BLaER1 (cell line): ENCODE data around the gene SCFD2.

Experiments used
- H3K27ac ChIP-seq: shearing (Covaris generic); formaldehyde crosslinking; 2 replicates; pipeline ENCODE4 v1.8.1; 2022
- H3K27me3 ChIP-seq: shearing (Covaris generic); formaldehyde crosslinking; 2 replicates; pipeline ENCODE4 v1.8.1; 2022
- H3K36me3 ChIP-seq: shearing (Covaris generic); formaldehyde crosslinking; 2 replicates; pipeline ENCODE4 v1.8.1; 2022
- H3K4me1 ChIP-seq: shearing (Covaris generic); formaldehyde crosslinking; 2 replicates; pipeline ENCODE4 v1.8.1; 2022
- H3K4me2 ChIP-seq: shearing (Covaris generic); formaldehyde crosslinking; 2 replicates; pipeline ENCODE4 v1.8.1; 2022
- H3K4me3 ChIP-seq: shearing (Covaris generic); formaldehyde crosslinking; 2 replicates; pipeline ENCODE4 v1.8.1; 2022
- H3K9ac ChIP-seq: shearing (Covaris generic); formaldehyde crosslinking; 2 replicates; pipeline ENCODE4 v1.8.1; 2022
- H3K9me3 ChIP-seq: shearing (Covaris generic); formaldehyde crosslinking; 2 replicates; pipeline ENCODE4 v1.8.1; 2022
- H4K20me1 ChIP-seq: shearing (Covaris generic); formaldehyde crosslinking; 2 replicates; pipeline ENCODE4 v1.8.1; 2022
- Cebpa-rat ChIP-seq: shearing (Covaris generic); IDR thresholded peaks from 2 replicates; pipeline ENCODE4 v1.8.1; 2022

The SCFD2 gene

DNA sequence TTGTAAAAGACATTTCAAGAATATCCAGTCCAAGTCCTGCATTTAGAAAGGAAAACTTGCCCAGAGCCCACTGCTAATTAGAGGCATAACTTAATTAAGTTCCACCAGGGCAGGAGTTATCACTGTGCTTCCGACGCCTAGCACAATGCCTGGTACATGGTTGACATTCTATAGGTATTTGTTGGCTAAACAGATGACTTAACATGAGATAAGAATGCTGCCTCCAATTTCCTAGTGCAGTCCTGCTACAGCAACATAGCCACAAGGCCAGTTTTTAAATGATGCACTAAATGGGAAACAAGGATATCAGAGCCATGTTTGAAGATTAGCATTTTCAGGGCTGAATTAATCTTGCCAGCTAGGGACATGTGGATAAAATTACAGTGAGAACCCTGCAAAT, 339.6 kb downstream of the SCFD2 start:
- no peaks in the 10 kb centered on the region for H4K20me1 ChIP-seq
- no peaks in the 10 kb centered on the region for H3K27me3 ChIP-seq
- TF ChIP-seq Cebpa-rat, result no peak
- peaks cover 11% of the 10 kb centered on the region for H3K9me3 ChIP-seq
- no peak overlapping the region for H3K4me3 ChIP-seq
- no peak overlapping the region for H3K27ac ChIP-seq
- no peaks in the 10 kb centered on the region for H3K4me1 ChIP-seq
- no peak overlapping the region for H3K4me2 ChIP-seq
- no peak overlapping the region for H3K9ac ChIP-seq
- H3K36me3 ChIP-seq, result 0 out of 2 replicates have a peak, but pooled peaks cover 8% of the 10 kb centered on the region

DNA sequence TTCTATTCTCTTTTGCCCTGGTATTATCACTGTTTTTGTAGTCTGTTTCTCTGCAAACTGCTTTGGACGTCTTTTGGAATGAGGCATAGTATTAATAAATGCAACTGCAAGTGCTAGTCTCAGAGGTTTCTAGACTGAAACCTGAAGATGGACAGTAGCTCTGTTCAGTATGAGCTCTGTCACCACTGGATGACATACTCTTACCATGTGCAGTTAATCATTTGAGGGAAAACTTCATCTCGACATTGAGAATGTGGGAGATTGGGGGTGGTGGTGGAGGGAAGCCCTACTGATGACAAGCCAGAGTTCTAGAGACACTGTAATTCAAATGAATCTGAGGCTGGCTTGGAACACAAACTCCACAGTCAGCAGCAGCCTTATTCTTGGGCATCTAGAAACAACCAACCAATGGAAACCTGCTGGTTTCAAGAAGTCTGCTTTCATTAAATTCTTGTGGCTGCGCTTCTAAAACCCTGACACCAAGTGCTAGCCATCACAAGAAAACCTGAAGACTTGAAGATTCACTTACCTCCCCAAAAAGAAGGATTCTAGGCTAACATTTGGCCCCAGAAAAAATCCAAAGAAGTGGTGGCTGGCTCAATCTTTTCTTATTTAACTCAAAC, 342.1 kb downstream of the SCFD2 start:
- H3K4me2 ChIP-seq, result no peak overlapping the region
- H4K20me1 ChIP-seq, result no peaks in the 10 kb centered on the region
- H3K4me3 ChIP-seq, result no peak overlapping the region
- no peak for TF ChIP-seq Cebpa-rat
- no peaks in the 10 kb centered on the region for H3K27me3 ChIP-seq
- H3K9me3 ChIP-seq, result no peaks in the 10 kb centered on the region
- H3K4me1 ChIP-seq, result no peaks in the 10 kb centered on the region
- no peak overlapping the region for H3K9ac ChIP-seq
- no peak overlapping the region for H3K27ac ChIP-seq
- H3K36me3 ChIP-seq, result 0 out of 2 replicates have a peak, but pooled peaks cover 4% of the 10 kb centered on the region

DNA sequence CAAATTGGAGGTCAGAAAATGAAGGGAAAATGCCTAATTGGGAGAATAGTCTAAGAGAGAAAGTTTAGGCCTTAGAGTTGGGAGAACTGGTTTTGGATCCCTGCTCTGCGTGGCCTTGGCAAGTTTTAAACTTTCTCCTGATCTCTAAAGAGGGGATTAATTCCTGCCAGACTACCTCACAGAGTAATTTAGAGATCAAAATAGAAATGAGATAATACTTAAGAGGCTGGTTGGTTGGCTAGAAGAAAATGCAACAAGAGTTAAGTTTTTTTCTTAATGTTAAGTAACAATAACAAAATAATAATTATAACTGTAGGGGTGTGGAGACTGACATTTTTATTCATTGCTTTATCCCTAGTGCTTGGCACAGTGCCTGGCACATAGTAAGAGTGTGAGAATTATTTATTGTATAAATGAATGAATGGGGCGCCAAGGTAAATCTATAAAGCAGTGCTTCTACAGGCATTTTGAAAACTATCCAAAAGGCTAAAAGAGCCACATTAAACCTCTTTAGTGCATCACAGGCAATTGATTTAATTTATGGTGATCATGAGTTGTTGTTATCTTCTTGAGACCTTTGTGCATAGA, 343.3 kb downstream of the SCFD2 start:
- Histone ChIP-seq H3K4me1 (no peaks in the 10 kb centered on the region), H3K9ac (no peak overlapping the region), H3K27ac (no peak overlapping the region), H3K27me3 (no peaks in the 10 kb centered on the region), H3K4me3 (no peak overlapping the region), H3K36me3 (0 out of 2 replicates have a peak, but pooled peaks cover 3% of the 10 kb centered on the region), H4K20me1 (no peaks in the 10 kb centered on the region), H3K9me3 (no peaks in the 10 kb centered on the region), H3K4me2 (no peak overlapping the region)
- no peak for TF ChIP-seq Cebpa-rat

DNA sequence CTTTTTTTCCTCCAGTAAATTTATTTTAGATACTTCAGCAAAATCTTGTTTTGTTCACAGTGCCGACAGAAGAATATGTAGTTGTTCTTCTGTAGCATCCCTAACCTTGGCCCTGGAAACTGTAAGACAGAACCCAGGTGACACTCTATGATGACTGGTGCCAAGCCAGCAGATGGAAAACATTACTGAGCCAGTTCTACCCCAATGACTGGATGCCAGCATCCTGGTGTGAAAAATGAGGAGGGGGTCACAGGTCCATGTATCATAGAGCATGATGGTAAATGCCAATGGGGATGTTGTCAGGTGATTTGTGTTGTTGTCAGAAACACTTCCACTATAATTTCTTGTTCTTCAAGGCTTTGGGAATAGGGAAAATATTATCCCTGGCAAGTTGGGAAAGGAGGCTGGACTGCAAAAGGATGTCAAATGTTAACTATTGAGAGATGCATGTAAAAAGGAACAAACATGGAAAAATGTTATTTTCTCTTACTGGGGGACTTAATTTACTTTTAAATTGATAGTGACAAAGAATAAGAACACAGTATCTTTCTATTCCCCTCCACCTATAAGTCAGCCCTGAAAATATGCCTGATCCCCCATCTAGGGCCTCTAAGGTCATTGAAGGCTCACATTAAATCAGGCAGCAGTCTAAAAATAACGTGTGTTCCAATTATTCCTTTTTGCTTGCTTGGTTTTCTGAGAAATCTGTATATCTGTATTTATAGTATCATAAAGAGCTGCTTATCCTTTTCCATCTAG, 343.9 kb downstream of the SCFD2 start:
- H3K4me1 ChIP-seq, result no peaks in the 10 kb centered on the region
- H3K9ac ChIP-seq, result no peak overlapping the region
- no peak overlapping the region for H3K4me2 ChIP-seq
- no peaks in the 10 kb centered on the region for H3K27me3 ChIP-seq
- H3K27ac ChIP-seq, result no peak overlapping the region
- H4K20me1 ChIP-seq, result no peaks in the 10 kb centered on the region
- H3K36me3 ChIP-seq, result no peaks in the 10 kb centered on the region
- no peaks in the 10 kb centered on the region for H3K9me3 ChIP-seq
- no peak for TF ChIP-seq Cebpa-rat
- no peak overlapping the region for H3K4me3 ChIP-seq

DNA sequence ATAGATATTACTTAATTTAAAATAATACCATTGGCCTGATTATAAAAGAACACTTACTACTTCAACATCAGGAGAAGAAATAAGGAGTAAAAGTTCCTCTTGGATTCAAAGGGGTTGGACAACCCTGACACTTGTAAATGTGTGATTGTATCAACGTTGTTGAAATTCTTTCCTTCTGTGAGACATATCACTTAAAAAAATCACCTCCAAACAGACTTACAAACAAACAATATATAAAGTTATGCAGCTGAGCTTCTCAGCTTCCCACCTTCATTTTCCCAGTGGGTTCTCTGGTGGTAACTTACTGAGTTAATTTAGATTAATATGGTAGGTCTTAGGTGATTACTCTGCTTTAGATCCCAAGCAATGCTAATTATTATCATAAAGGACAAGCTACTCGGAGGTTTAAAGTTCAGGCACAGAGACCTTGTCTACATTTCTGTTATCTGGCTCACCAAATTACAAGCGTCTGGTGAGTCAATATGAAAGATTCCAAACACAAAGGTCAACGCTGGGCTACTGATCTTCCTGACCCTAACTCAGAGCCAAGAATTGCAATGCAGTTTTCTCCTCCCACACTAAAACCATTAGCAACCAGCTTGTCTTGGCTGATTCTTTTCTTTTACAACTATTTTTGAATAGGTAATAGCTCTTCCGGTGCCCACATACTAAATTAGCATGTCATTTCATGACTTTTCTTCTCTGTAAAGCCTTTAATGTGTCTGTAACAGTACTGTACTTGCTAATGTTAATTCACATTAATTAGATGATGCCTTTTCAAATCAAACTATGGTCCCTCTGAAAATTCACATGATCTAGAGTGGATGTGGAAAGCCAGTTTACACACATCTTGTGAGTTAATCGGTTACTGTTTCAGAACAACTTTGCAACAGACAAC, 346.1 kb downstream of the SCFD2 start:
- no peak overlapping the region for H3K4me2 ChIP-seq
- no peak for TF ChIP-seq Cebpa-rat
- no peaks in the 10 kb centered on the region for H4K20me1 ChIP-seq
- no peaks in the 10 kb centered on the region for H3K4me1 ChIP-seq
- no peak overlapping the region for H3K27ac ChIP-seq
- no peaks in the 10 kb centered on the region for H3K9me3 ChIP-seq
- no peak overlapping the region for H3K9ac ChIP-seq
- H3K27me3 ChIP-seq, result no peaks in the 10 kb centered on the region
- H3K4me3 ChIP-seq, result no peak overlapping the region
- H3K36me3 ChIP-seq, result no peaks in the 10 kb centered on the region

DNA sequence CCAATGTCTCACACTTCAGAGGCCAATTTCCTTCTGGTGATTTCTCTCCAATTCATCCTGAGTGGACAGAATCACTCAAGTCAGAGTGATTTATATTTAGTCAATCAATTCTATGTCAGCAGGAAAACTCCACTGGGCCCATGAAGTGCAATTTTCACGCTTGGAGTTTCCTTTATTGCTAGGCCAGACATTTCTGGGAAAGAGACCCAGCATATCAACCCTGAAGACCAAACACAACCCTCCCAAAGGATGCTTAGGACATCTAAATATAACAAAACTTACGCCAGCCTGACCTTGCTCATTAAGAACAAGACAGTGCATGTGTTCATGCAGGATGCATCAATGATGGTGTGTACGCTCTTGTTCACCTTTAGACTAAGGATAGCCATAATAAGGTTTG, 347.4 kb downstream of the SCFD2 start:
- no peak overlapping the region for H3K9ac ChIP-seq

DNA sequence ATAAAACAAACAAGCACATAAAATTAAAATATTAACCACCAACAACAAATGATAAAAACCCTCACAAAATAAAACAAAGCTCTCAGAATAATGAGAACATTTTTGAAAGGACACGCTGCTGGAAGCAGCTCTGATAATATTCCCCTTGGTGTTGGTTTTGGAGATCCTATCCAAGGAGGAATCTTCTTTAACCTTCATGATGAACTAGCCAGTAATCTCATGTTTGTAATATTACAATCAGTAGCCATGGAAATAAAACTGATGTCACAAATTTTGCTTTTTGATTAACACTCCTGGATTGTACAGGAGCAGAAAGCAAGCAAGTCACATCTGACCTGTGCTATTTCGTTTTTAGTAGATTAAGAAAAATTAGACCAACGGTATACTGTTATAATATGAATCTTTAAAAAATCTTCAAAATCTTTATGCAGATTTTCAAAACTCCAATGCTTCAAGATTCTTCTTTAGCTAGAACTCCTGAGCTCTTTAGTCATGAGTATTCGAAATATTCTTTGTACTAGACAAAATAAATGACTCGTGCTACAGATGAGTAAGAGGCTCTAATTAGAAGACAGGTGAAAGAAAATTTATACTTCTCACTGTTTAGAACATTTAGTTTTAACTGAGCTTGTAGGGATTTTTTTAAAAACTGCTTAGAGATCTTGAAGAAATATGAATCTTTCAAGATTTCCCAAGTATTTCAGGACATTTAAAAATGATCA, 349.6 kb downstream of the SCFD2 start:
- TF ChIP-seq Cebpa-rat, result no peak
- H3K4me1 ChIP-seq, result peaks cover 28% of the 10 kb centered on the region
- no peak overlapping the region for H3K4me2 ChIP-seq
- H4K20me1 ChIP-seq, result no peaks in the 10 kb centered on the region
- H3K9me3 ChIP-seq, result no peaks in the 10 kb centered on the region
- H3K9ac ChIP-seq, result no peak overlapping the region
- no peak overlapping the region for H3K27ac ChIP-seq
- H3K27me3 ChIP-seq, result no peaks in the 10 kb centered on the region
- H3K4me3 ChIP-seq, result no peak overlapping the region
- no peaks in the 10 kb centered on the region for H3K36me3 ChIP-seq

More for the DNA sequence above, 347.4 kb downstream of the SCFD2 start:
- no peaks in the 10 kb centered on the region for H3K27me3 ChIP-seq
- TF ChIP-seq Cebpa-rat, result no peak
- peaks cover 6% of the 10 kb centered on the region for H3K4me1 ChIP-seq
- no peaks in the 10 kb centered on the region for H3K9me3 ChIP-seq
- H3K36me3 ChIP-seq, result no peaks in the 10 kb centered on the region
- H4K20me1 ChIP-seq, result no peaks in the 10 kb centered on the region
- no peak overlapping the region for H3K4me3 ChIP-seq
- no peak overlapping the region for H3K4me2 ChIP-seq
- no peak overlapping the region for H3K27ac ChIP-seq

DNA sequence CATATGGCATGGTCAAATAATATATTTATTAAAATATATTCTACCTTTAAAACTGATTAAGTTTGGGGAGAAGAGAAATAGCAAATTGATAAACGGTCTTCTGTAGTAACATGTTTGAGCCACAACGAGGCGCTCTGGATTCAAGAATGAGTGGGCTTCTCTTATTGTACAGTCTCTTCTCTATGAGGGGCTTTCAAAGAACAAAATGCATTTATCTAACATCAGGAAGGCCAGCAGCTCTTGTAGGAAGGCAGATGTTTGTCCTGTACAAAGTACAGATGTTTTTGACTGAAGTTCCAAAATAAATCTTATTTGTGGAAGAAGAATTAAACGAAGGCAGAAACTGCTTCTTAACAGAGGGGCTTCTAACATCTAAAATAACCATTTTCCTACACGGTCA, 350.2 kb downstream of the SCFD2 start:
- Histone ChIP-seq H3K27ac (no peak overlapping the region), H3K4me2 (no peak overlapping the region), H3K4me1 (peaks cover 30% of the 10 kb centered on the region), H3K4me3 (no peak overlapping the region), H3K9ac (no peak overlapping the region), H3K9me3 (no peaks in the 10 kb centered on the region), H3K27me3 (no peaks in the 10 kb centered on the region), H3K36me3 (no peaks in the 10 kb centered on the region), H4K20me1 (no peaks in the 10 kb centered on the region)
- TF ChIP-seq Cebpa-rat, result no peak

DNA sequence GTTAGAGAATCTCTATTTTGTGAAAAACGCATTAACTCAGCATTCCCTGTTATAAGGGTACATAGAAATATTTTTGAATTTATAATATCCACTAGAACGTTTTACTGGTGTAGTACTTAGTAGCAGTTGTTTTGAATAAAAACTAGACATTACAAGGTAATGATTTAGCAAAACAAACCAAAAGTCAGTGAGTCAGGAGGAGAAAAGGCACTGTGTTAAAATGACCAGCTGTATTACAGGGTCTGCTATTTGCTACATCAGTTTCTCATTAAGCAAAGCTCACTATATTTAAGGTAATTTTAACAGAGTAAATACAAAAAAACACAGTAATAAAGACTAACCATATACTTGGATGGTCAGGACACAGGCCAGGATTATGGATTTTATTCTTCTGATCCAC, 351.0 kb downstream of the SCFD2 start:
- peaks cover 30% of the 10 kb centered on the region for H3K4me1 ChIP-seq
- H3K36me3 ChIP-seq, result no peaks in the 10 kb centered on the region
- no peak overlapping the region for H3K4me2 ChIP-seq
- H3K4me3 ChIP-seq, result no peak overlapping the region
- no peak overlapping the region for H3K9ac ChIP-seq
- no peak overlapping the region for H3K27ac ChIP-seq
- H3K9me3 ChIP-seq, result no peaks in the 10 kb centered on the region
- no peak for TF ChIP-seq Cebpa-rat
- no peaks in the 10 kb centered on the region for H4K20me1 ChIP-seq
- no peaks in the 10 kb centered on the region for H3K27me3 ChIP-seq
